H9 (cell line): Measurements from ENCODE around the gene ORAI2. TPM values are rescaled to one million over a fixed set of nuclear protein-coding genes. Genes with fewer than 3 reads are reported as not detected.

Experiments
- DNase-seq: peaks from one replicate; pipeline ENCODE4 v3.0.0-alpha.2; 2017
- H2AFZ ChIP-seq: one replicate; pipeline ENCODE4 v1.6.1; 2013; ENCODE audit warnings: mild to moderate bottlenecking, low read length, control low read depth, moderate library complexity
- H2AK5ac ChIP-seq: 2 replicates; pipeline ENCODE4 v1.6.1; 2013; ENCODE audit warnings: low read length, control low read depth, mixed read lengths; ENCODE audit not compliant: insufficient read length
- H2BK120ac ChIP-seq: one replicate; pipeline ENCODE4 v1.6.1; 2013; ENCODE audit warnings: low read depth, mild to moderate bottlenecking, low read length, control low read depth, inconsistent platforms; ENCODE audit not compliant: poor library complexity, severe bottlenecking
- H2BK12ac ChIP-seq: 2 replicates; pipeline ENCODE4 v1.6.1; 2013; ENCODE audit warnings: low read length, control low read depth, mixed read lengths, low read depth; ENCODE audit not compliant: insufficient read length
- H2BK15ac ChIP-seq: 2 replicates; pipeline ENCODE4 v1.6.1; 2013; ENCODE audit warnings: low read depth, low read length, control low read depth
- H2BK20ac ChIP-seq: one replicate; pipeline ENCODE4 v1.6.1; 2013; ENCODE audit warnings: low read depth, mild to moderate bottlenecking, low read length, control low read depth, inconsistent platforms; ENCODE audit not compliant: poor library complexity, severe bottlenecking
- H2BK5ac ChIP-seq: 2 replicates; pipeline ENCODE4 v1.6.1; 2013; ENCODE audit warnings: low read length, control low read depth, mixed read lengths; ENCODE audit not compliant: insufficient read length
- H3K14ac ChIP-seq: 2 replicates; pipeline ENCODE4 v1.6.1; 2013; ENCODE audit warnings: low read length, control low read depth; ENCODE audit not compliant: insufficient read depth
- H3K18ac ChIP-seq: 2 replicates; pipeline ENCODE4 v1.6.1; 2013; ENCODE audit warnings: low read depth, mild to moderate bottlenecking, mixed read lengths, low read length, control low read depth; ENCODE audit not compliant: insufficient read length
- H3K23ac ChIP-seq: 2 replicates; pipeline ENCODE4 v1.6.1; 2013; ENCODE audit warnings: low read length, control low read depth, mixed read lengths, low read depth; ENCODE audit not compliant: insufficient read length
- H3K23me2 ChIP-seq: 2 replicates; pipeline ENCODE4 v1.6.1; 2013; ENCODE audit warnings: low read depth, mild to moderate bottlenecking, mixed read lengths, low read length, control low read depth; ENCODE audit not compliant: insufficient read length, poor library complexity, severe bottlenecking
- H3K27ac ChIP-seq: 2 replicates; pipeline ENCODE4 v1.5.1; 2013; ENCODE audit warnings: low read length, control low read depth, mixed read lengths, low read depth; ENCODE audit not compliant: insufficient read length
- H3K27me3 ChIP-seq: 2 replicates; pipeline ENCODE4 v1.6.1; 2013; ENCODE audit warnings: low read length, control low read depth, inconsistent platforms; ENCODE audit not compliant: insufficient read depth
- H3K4ac ChIP-seq: 2 replicates; pipeline ENCODE4 v1.6.1; 2013; ENCODE audit warnings: low read depth, mild to moderate bottlenecking, control low read depth, inconsistent platforms, low read length, moderate library complexity
- H3K4me1 ChIP-seq: 2 replicates; pipeline ENCODE4 v1.6.1; 2013; ENCODE audit warnings: low read length, control low read depth, inconsistent platforms; ENCODE audit not compliant: insufficient read depth
- H3K4me2 ChIP-seq: 2 replicates; pipeline ENCODE4 v1.6.1; 2013; ENCODE audit warnings: low read length, control low read depth, mixed read lengths; ENCODE audit not compliant: insufficient read length, insufficient read depth
- H3K56ac ChIP-seq: 2 replicates; pipeline ENCODE4 v1.6.1; 2013; ENCODE audit warnings: low read depth, mild to moderate bottlenecking, mixed read lengths, low read length, control low read depth; ENCODE audit not compliant: insufficient read length
- H3K79me1 ChIP-seq: 2 replicates; pipeline ENCODE4 v1.6.1; 2013; ENCODE audit warnings: low read depth, mild to moderate bottlenecking, moderate library complexity, low read length, control low read depth, inconsistent platforms; ENCODE audit not compliant: insufficient read depth, poor library complexity, severe bottlenecking
- H3K79me2 ChIP-seq: 2 replicates; pipeline ENCODE4 v1.6.1; 2013; ENCODE audit warnings: low read length, control low read depth, inconsistent platforms; ENCODE audit not compliant: insufficient read depth
- H3K9ac ChIP-seq: 2 replicates; pipeline ENCODE4 v1.6.1; 2013; ENCODE audit warnings: low read length, control low read depth, mixed read lengths; ENCODE audit not compliant: insufficient read length; ENCODE audit errors: extremely low read depth
- H3K9me3 ChIP-seq: one replicate; pipeline ENCODE4 v1.6.1; 2013; ENCODE audit warnings: low read depth, low read length, inconsistent platforms; ENCODE audit not compliant: control insufficient read depth
- H3T11ph ChIP-seq: one replicate; pipeline ENCODE4 v1.6.1; 2013; ENCODE audit warnings: mild to moderate bottlenecking, low read length, control low read depth, inconsistent platforms
- H4K20me1 ChIP-seq: one replicate; pipeline ENCODE4 v1.6.1; 2013; ENCODE audit not compliant: control insufficient read depth, insufficient read length, insufficient read depth
- H4K5ac ChIP-seq: 2 replicates; pipeline ENCODE4 v1.6.1; 2013; ENCODE audit warnings: low read depth, mild to moderate bottlenecking, mixed read lengths, low read length, control low read depth; ENCODE audit not compliant: insufficient read length
- H4K8ac ChIP-seq: replicated peaks from 2 replicates; pipeline ENCODE4 v1.6.1; 2013; ENCODE audit warnings: low read length, control low read depth, mixed read lengths, low read depth; ENCODE audit not compliant: insufficient read length
- H4K91ac ChIP-seq: 2 replicates; pipeline ENCODE4 v1.6.1; 2013; ENCODE audit warnings: low read depth, mild to moderate bottlenecking, moderate library complexity, mixed read lengths, low read length, control low read depth; ENCODE audit not compliant: insufficient read length
- H3K27ac Mint-ChIP-seq, 3 experiments: 2 replicates in 2 of 3; 3 replicates in 1 of 3; pipeline ENCODE4 v1.8.0; 2020 to 2021; ENCODE audit warnings: mixed read lengths in 3 of 3, mild to moderate bottlenecking in 1 of 3, moderate library complexity in 1 of 3
- H3K27me3 Mint-ChIP-seq: 2 replicates; pipeline ENCODE4 v1.8.0; 2021; ENCODE audit warnings: low read depth, mild to moderate bottlenecking, moderate library complexity, mixed read lengths
- H3K36me3 Mint-ChIP-seq, 3 experiments: 2 replicates in 2 of 3; 3 replicates in 1 of 3; pipeline ENCODE4 v1.8.0; 2020 to 2021; ENCODE audit warnings: low read depth in 3 of 3, mixed read lengths in 3 of 3; ENCODE audit not compliant: insufficient read depth in 1 of 3
- H3K4me1 Mint-ChIP-seq, 2 experiments: 2 replicates each; pipeline ENCODE4 v1.8.0; 2020; ENCODE audit warnings: mixed read lengths in 2 of 2
- H3K4me3 Mint-ChIP-seq, 2 experiments: 2 replicates in 1 of 2; 3 replicates in 1 of 2; pipeline ENCODE4 v1.8.0; 2020 to 2021; ENCODE audit warnings: mild to moderate bottlenecking in 2 of 2, mixed read lengths in 2 of 2, moderate library complexity in 1 of 2
- H3K9me3 Mint-ChIP-seq, 2 experiments: 2 replicates in 1 of 2; 3 replicates in 1 of 2; pipeline ENCODE4 v1.8.0; 2020; ENCODE audit warnings: mild to moderate bottlenecking in 2 of 2, mixed read lengths in 2 of 2, moderate library complexity in 1 of 2
- WGBS: extraction: QIAGEN DNeasy Blood & Tissue Kit; methylation state at CpG from one replicate; pipeline ENCODE4 v1.1.7; 2013; ENCODE audit warnings: missing lambda C conversion rate, low lambda C conversion rate, mixed read lengths; ENCODE audit not compliant: insufficient read length; ENCODE audit errors: extremely low coverage; 5-methylcytosine and 5-hydroxymethylcytosine counted together
- total RNA-seq: library from RNA; stranded (reverse); gene quantifications from 2 replicates; pipeline ENCODE4 v1.2.1, GENCODE V29; 2021
- TF ChIP-seq, protein P1 (sequence below): fragments of 200-600 bp; sonication (generic); conservative IDR thresholded peaks from 3 replicates; pipeline ENCODE4 v1.8.0; 2021; ENCODE audit warnings: antibody characterized with exemption, mild to moderate bottlenecking

ORAI2 gene
- total RNA-seq, 1 experiment from 2014 or later = 26.6 TPM

GRCh38 chr7:102434039-102434486, 688 bp downstream of the ORAI2 start:
- no peak overlapping the region for H2AK5ac ChIP-seq
- no peak overlapping the region for H2BK15ac ChIP-seq
- no peaks in the 10 kb centered on the region; the same call in 1 of the 2 replicates for H3K4me1 ChIP-seq
- no peak overlapping the region for H4K8ac ChIP-seq
- no peak overlapping the region for H3K27ac ChIP-seq
- no peak overlapping the region for H3K18ac ChIP-seq
- H3K4me2 ChIP-seq = peak overlapping the region; percentile 26
- H2AFZ ChIP-seq = no peak overlapping the region
- H3K27me3 ChIP-seq = no peaks in the 10 kb centered on the region
- no peaks in the 10 kb centered on the region for H3K79me2 ChIP-seq
- H3K56ac ChIP-seq = no peak overlapping the region
- no CpG with 5 or more reads among the region's 9 CpGs for WGBS
- no peak overlapping the region for H4K91ac ChIP-seq
- no peaks in the 10 kb centered on the region for H3K9me3 ChIP-seq
- no peak overlapping the region for H3K23ac ChIP-seq
- no peak overlapping the region for H2BK20ac ChIP-seq
- DNase-seq = no peak
- no peak overlapping the region for H3K4ac ChIP-seq
- no peaks in the 10 kb centered on the region for H3K9me3 Mint-ChIP-seq
- H3K14ac ChIP-seq = no peak overlapping the region
- no peaks in the 10 kb centered on the region for H4K20me1 ChIP-seq
- TF ChIP-seq, protein P1, sequence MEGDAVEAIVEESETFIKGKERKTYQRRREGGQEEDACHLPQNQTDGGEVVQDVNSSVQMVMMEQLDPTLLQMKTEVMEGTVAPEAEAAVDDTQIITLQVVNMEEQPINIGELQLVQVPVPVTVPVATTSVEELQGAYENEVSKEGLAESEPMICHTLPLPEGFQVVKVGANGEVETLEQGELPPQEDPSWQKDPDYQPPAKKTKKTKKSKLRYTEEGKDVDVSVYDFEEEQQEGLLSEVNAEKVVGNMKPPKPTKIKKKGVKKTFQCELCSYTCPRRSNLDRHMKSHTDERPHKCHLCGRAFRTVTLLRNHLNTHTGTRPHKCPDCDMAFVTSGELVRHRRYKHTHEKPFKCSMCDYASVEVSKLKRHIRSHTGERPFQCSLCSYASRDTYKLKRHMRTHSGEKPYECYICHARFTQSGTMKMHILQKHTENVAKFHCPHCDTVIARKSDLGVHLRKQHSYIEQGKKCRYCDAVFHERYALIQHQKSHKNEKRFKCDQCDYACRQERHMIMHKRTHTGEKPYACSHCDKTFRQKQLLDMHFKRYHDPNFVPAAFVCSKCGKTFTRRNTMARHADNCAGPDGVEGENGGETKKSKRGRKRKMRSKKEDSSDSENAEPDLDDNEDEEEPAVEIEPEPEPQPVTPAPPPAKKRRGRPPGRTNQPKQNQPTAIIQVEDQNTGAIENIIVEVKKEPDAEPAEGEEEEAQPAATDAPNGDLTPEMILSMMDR = no peak
- H2BK120ac ChIP-seq = no peak overlapping the region
- no peak overlapping the region; a peak in 1 of 7 replicates for H3K27ac Mint-ChIP-seq
- peaks cover 9% of the 10 kb centered on the region for H3K23me2 ChIP-seq
- no peak overlapping the region for H4K5ac ChIP-seq
- H3K9ac ChIP-seq = peak overlapping the region; percentile 21
- H2BK12ac ChIP-seq = no peak overlapping the region
- H3K27me3 Mint-ChIP-seq = peaks cover 7% of the 10 kb centered on the region
- H3T11ph ChIP-seq = no peak overlapping the region
- peak overlapping the region; percentile 75 to 87 for H3K4me3 Mint-ChIP-seq
- H3K79me1 ChIP-seq = no peaks in the 10 kb centered on the region
- no peak overlapping the region for H2BK5ac ChIP-seq
- peaks cover 21% of the 10 kb centered on the region in 2 experiments for H3K4me1 Mint-ChIP-seq
- H3K36me3 Mint-ChIP-seq = peaks cover 0 to 16% (median under 1%) of the 10 kb centered on the region in 3 experiments; a peak in 5 of 7 replicates
